Measurements from ENCODE around the gene ZBTB33.

ZBTB33 gene

GRCh38 chrX:120250522-120251271 is at the start of gene ZBTB33:
ZBTB33 (plus strand) TSS chrX:120250812; CDS start chrX:120253416, 2,604 bp downstream.
- peak; percentile 89 for DNase-seq

GRCh38 chrX:120200851-120201250 is 49.8 kb upstream of the ZBTB33 start:
- no peak for DNase-seq

- no peak for DNase-seq
Observed at GRCh38 chrX:120205816-120206753, 44.5 kb upstream of the ZBTB33 start.

GRCh38 chrX:120207009-120207605 is 43.5 kb upstream of the ZBTB33 start:
- DNase-seq, result no peak

GRCh38 chrX:120213438-120214265 is 37.0 kb upstream of the ZBTB33 start:
- DNase-seq, result peak; percentile 57

- DNase-seq, result no peak
Observed at GRCh38 chrX:120223374-120223773, 27.2 kb upstream of the ZBTB33 start.

GRCh38 chrX:120224388-120224787 is 26.2 kb upstream of the ZBTB33 start:
- no peak for DNase-seq

- DNase-seq, result no peak
Observed at GRCh38 chrX:120228187-120228908, 22.3 kb upstream of the ZBTB33 start.

- DNase-seq, result no peak
Observed at GRCh38 chrX:120235284-120235683, 15.3 kb upstream of the ZBTB33 start.

- DNase-seq, result no peak
Observed at GRCh38 chrX:120236687-120237479, 13.7 kb upstream of the ZBTB33 start.

GRCh38 chrX:120238933-120239332 is 11.7 kb upstream of the ZBTB33 start:
- no peak for DNase-seq

- DNase-seq, result no peak
Observed at GRCh38 chrX:120242813-120243212, 7.8 kb upstream of the ZBTB33 start.

GRCh38 chrX:120244395-120244734 is 6.2 kb upstream of the ZBTB33 start:
- no peak for DNase-seq

GRCh38 chrX:120244735-120245498 is 5.7 kb upstream of the ZBTB33 start:
- DNase-seq, result peak; percentile 70

GRCh38 chrX:120251471-120252011 is 929 bp downstream of the ZBTB33 start:
- DNase-seq, result no peak

GRCh38 chrX:120253784-120254183 is 3.2 kb downstream of the ZBTB33 start:
- DNase-seq, result no peak

GRCh38 chrX:120260369-120260768 is 9.8 kb downstream of the ZBTB33 start:
- no peak for DNase-seq

- peak; percentile 36 for DNase-seq
Observed at GRCh38 chrX:120262859-120263708, 12.5 kb downstream of the ZBTB33 start.

GRCh38 chrX:120264341-120264740 is 13.7 kb downstream of the ZBTB33 start:
- DNase-seq, result no peak

All from midbrain (tissue), 1 donor.